GM10248 (cell line): ENCODE measurements around the gene GPHN.

ENCODE experiments used
- CTCF ChIA-PET: fragments of 300-600 bp; sonication (Branson Sonifier 250); formaldehyde crosslinking; extraction: SDS; loops from one replicate; lab custom pipeline; 2021; ENCODE audit warnings: antibody characterized with exemption; lab: Yijun Ruan, JAX
- POLR2A ChIA-PET: fragments of 350-650 bp; sonication (Branson Sonifier 250); formaldehyde crosslinking; extraction: SDS; loops from one replicate; lab custom pipeline; 2020; ENCODE audit warnings: antibody characterized with exemption; lab: Yijun Ruan, JAX
- DNase-seq: peaks from one replicate; pipeline ENCODE4 v3.0.0; 2012; ENCODE audit errors: extremely low spot score
- TF ChIP-seq, protein P1 (sequence below): IDR thresholded peaks from 2 replicates; pipeline ENCODE4 v1.5.1; 2012; ENCODE audit warnings: mild to moderate bottlenecking, low read depth; ENCODE audit errors: extremely low read depth, missing control alignments, control extremely low read depth

Gene GPHN

GRCh38 chr14:66859063-66859671 lies 351.2 kb downstream of the GPHN start:
- TF ChIP-seq, protein P1, sequence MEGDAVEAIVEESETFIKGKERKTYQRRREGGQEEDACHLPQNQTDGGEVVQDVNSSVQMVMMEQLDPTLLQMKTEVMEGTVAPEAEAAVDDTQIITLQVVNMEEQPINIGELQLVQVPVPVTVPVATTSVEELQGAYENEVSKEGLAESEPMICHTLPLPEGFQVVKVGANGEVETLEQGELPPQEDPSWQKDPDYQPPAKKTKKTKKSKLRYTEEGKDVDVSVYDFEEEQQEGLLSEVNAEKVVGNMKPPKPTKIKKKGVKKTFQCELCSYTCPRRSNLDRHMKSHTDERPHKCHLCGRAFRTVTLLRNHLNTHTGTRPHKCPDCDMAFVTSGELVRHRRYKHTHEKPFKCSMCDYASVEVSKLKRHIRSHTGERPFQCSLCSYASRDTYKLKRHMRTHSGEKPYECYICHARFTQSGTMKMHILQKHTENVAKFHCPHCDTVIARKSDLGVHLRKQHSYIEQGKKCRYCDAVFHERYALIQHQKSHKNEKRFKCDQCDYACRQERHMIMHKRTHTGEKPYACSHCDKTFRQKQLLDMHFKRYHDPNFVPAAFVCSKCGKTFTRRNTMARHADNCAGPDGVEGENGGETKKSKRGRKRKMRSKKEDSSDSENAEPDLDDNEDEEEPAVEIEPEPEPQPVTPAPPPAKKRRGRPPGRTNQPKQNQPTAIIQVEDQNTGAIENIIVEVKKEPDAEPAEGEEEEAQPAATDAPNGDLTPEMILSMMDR = no peak
- ChIA-PET CTCF (no interaction called here), POLR2A (no interaction called here)
- DNase-seq = no peak

GRCh38 chr14:66881596-66881995 lies 373.6 kb downstream of the GPHN start:
- TF ChIP-seq, protein P1 = no peak
- POLR2A ChIA-PET = no interaction called here
- CTCF ChIA-PET = no interaction called here
- DNase-seq = no peak

GRCh38 chr14:66884149-66884548 lies 376.2 kb downstream of the GPHN start:
- CTCF ChIA-PET = no interaction called here
- TF ChIP-seq, protein P1 = no peak
- no peak for DNase-seq
- POLR2A ChIA-PET = no interaction called here

DNA sequence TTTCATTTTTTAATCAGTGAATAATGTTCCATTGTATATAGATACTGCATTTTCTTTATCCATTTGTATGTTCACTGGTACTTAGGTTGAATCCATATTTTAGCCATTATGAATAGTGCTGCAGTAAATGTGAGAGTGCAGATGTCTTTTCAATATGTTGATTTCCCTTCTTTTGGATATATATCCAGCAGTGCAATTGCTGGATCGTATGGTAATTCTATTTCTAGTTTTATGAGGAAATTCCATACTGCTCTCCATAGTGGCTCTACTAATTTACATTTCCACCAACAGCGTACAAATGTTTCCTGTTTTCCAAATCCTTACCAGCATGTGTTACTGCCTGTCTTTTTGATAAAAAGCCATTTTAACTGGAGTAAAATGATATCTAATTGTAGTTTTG lies 392.8 kb downstream of the GPHN start:
- ChIA-PET POLR2A (no interaction called here), CTCF (interaction anchor here (1.6 kb wide), 1 partner anchor 17 kb away, joined by 5 read pairs; no protein-coding TSS in a partner anchor)
- no peak for DNase-seq
- TF ChIP-seq, protein P1 = no peak

DNA sequence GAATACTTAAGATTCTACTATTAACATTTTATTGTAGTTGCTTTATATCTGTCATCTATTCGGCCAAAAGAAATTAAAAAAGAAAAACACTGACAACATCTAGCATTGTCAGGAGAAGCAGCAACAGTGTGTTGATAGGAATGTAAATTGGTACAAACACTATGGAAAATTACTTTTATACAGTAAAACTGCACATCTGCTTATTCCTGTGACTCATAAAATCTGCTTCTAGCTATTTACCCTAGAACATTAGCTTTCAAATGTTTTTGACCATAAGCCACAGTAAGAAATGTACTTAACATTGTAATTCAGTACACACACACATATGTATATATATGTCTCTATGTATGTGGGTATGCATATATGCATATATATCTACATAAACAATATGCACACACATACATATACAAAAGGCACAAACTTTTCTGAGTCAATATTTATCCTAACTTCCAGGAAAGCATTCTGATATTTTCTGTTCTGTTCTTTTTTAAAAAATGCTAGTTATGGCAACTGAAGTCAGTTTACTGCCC lies 402.4 kb downstream of the GPHN start:
- ChIA-PET POLR2A (no interaction called here), CTCF (no interaction called here)
- DNase-seq = no peak
- TF ChIP-seq, protein P1 = no peak

GRCh38 chr14:66916421-66916820 lies 408.5 kb downstream of the GPHN start:
- ChIA-PET CTCF (interaction anchor here (0.8 to 1.5 kb wide), 4 partner anchors 10 to 426 kb away, joined by 3 to 7 read pairs (median 4); no protein-coding TSS in a partner anchor), POLR2A (no interaction called here)
- TF ChIP-seq, protein P1 = no peak
- no peak for DNase-seq
